Astrocyte (in vitro differentiated cells and primary cell): ENCODE data around the gene NUP93. TPM values are rescaled to one million over a fixed set of nuclear protein-coding genes. Genes with fewer than 3 reads are reported as not detected.

Experiments used
- DNase-seq: peaks from one replicate; pipeline ENCODE4 v3.0.0-alpha.2; 2010; ENCODE audit warnings: low read depth
- FAIRE-seq: peaks from 2 replicates; lab custom pipeline; 2011; peaks lifted over from hg19 to GRCh38; lab: Jason Lieb, UNC
- H2AFZ ChIP-seq: 2 replicates; pipeline ENCODE4 v1.6.0; 2012; ENCODE audit warnings: low read depth, low read length, inconsistent platforms
- H3K27ac ChIP-seq: 2 replicates; pipeline ENCODE4 v1.5.1; 2011; ENCODE audit warnings: low read depth, low read length, inconsistent platforms
- H3K27me3 ChIP-seq: 2 replicates; pipeline ENCODE4 v1.6.0; 2011; ENCODE audit warnings: low read length, inconsistent platforms; ENCODE audit not compliant: insufficient read depth
- H3K36me3 ChIP-seq: 2 replicates; pipeline ENCODE4 v1.5.1; 2011; ENCODE audit warnings: low read length, inconsistent platforms; ENCODE audit not compliant: insufficient read depth
- H3K4me1 ChIP-seq: 2 replicates; pipeline ENCODE4 v1.5.1; 2011; ENCODE audit warnings: low read length, inconsistent platforms; ENCODE audit not compliant: insufficient read depth
- H3K4me2 ChIP-seq: 2 replicates; pipeline ENCODE4 v1.6.0; 2012; ENCODE audit warnings: low read length, inconsistent platforms
- H3K4me3 ChIP-seq: 2 replicates; pipeline ENCODE4 v1.5.1; 2011; ENCODE audit warnings: low read depth, mild to moderate bottlenecking, low read length, inconsistent platforms; ENCODE audit not compliant: insufficient read depth
- H3K79me2 ChIP-seq: 2 replicates; pipeline ENCODE4 v1.6.0; 2012; ENCODE audit warnings: mild to moderate bottlenecking, low read length, inconsistent platforms; ENCODE audit not compliant: insufficient read depth
- H3K9ac ChIP-seq: 2 replicates; pipeline ENCODE4 v1.6.0; 2012; ENCODE audit warnings: mild to moderate bottlenecking, low read length, inconsistent platforms
- H3K9me3 ChIP-seq: 2 replicates; pipeline ENCODE4 v1.5.1; 2012; ENCODE audit warnings: low read depth, mild to moderate bottlenecking, low read length, inconsistent platforms; ENCODE audit not compliant: insufficient read depth
- H4K20me1 ChIP-seq: 2 replicates; pipeline ENCODE4 v1.6.0; 2012; ENCODE audit warnings: low read length, inconsistent platforms; ENCODE audit not compliant: insufficient read depth
- H3K27ac Mint-ChIP-seq: one replicate; pipeline ENCODE4 v1.8.0; 2021; ENCODE audit warnings: mild to moderate bottlenecking, mixed read lengths; ENCODE audit not compliant: unreplicated experiment
- H3K27me3 Mint-ChIP-seq: one replicate; pipeline ENCODE4 v1.8.0; 2021; ENCODE audit warnings: low read depth, mixed read lengths; ENCODE audit not compliant: unreplicated experiment
- H3K36me3 Mint-ChIP-seq: one replicate; pipeline ENCODE4 v1.8.0; 2021; ENCODE audit warnings: low read depth, mixed read lengths; ENCODE audit not compliant: unreplicated experiment
- H3K4me1 Mint-ChIP-seq: one replicate; pipeline ENCODE4 v1.8.0; 2021; ENCODE audit warnings: low read depth, mixed read lengths; ENCODE audit not compliant: unreplicated experiment
- H3K4me3 Mint-ChIP-seq: one replicate; pipeline ENCODE4 v1.8.0; 2021; ENCODE audit warnings: mild to moderate bottlenecking, moderate library complexity, mixed read lengths; ENCODE audit not compliant: unreplicated experiment
- H3K9me3 Mint-ChIP-seq: one replicate; pipeline ENCODE4 v1.8.0; 2021; ENCODE audit warnings: mild to moderate bottlenecking, mixed read lengths; ENCODE audit not compliant: unreplicated experiment
- CTCF ChIP-seq: IDR thresholded peaks from 2 replicates; pipeline ENCODE4 v1.5.1; 2011; ENCODE audit warnings: low read depth, mild to moderate bottlenecking, inconsistent platforms, low read length, moderate library complexity; ENCODE audit not compliant: insufficient read depth
- EZH2 ChIP-seq: IDR thresholded peaks from 2 replicates; pipeline ENCODE4 v1.6.1; 2012; ENCODE audit warnings: mild to moderate bottlenecking, low read length, inconsistent platforms; ENCODE audit not compliant: insufficient read depth
- total RNA-seq: library from RNA; stranded (reverse); gene quantifications from 2 replicates; pipeline ENCODE4 v1.2.1, GENCODE V29; 2021

NUP93 gene
- total RNA-seq, 1 donor from 2014 or later, result 89.3 TPM

GRCh38 chr16:56736476-56736875, 6.5 kb downstream of the NUP93 start:
- Histone ChIP-seq H3K27me3 (no peaks in the 10 kb centered on the region), H3K4me3 (no peak overlapping the region), H3K79me2 (peaks cover 81% of the 10 kb centered on the region), H3K27ac (no peak overlapping the region), H3K4me2 (no peak overlapping the region), H2AFZ (no peak overlapping the region), H4K20me1 (peaks cover 59% of the 10 kb centered on the region), H3K36me3 (no peaks in the 10 kb centered on the region), H3K4me1 (peaks cover 4% of the 10 kb centered on the region), H3K9me3 (no peaks in the 10 kb centered on the region), H3K9ac (no peak overlapping the region)
- H3K27me3 Mint-ChIP-seq, result no peaks in the 10 kb centered on the region
- TF ChIP-seq EZH2, result no peak
- TF ChIP-seq CTCF, result no peak
- H3K4me3 Mint-ChIP-seq, result no peak overlapping the region
- DNase-seq (no peak), FAIRE-seq (no peak)
- peaks cover 6% of the 10 kb centered on the region for H3K36me3 Mint-ChIP-seq
- no peak overlapping the region for H3K27ac Mint-ChIP-seq
- H3K9me3 Mint-ChIP-seq, result peaks cover 2% of the 10 kb centered on the region
- peaks cover 4% of the 10 kb centered on the region for H3K4me1 Mint-ChIP-seq

- FAIRE-seq, result no peak
These were observed 7.6 kb downstream of the NUP93 start for GRCh38 chr16:56737539-56737938.

More at GRCh38 chr16:56737539-56737938, 7.6 kb downstream of the NUP93 start:
- peaks cover 48% of the 10 kb centered on the region for H4K20me1 ChIP-seq
- H3K27ac ChIP-seq, result no peak overlapping the region
- H3K4me1 Mint-ChIP-seq, result peaks cover 14% of the 10 kb centered on the region
- H3K4me1 ChIP-seq, result peaks cover 13% of the 10 kb centered on the region
- no peak overlapping the region for H3K4me3 Mint-ChIP-seq
- H3K4me3 ChIP-seq, result no peak overlapping the region
- H3K79me2 ChIP-seq, result peaks cover 78% of the 10 kb centered on the region
- H3K27me3 ChIP-seq, result no peaks in the 10 kb centered on the region
- H3K4me2 ChIP-seq, result no peak overlapping the region
- TF ChIP-seq EZH2 (no peak), CTCF (no peak)
- H3K27ac Mint-ChIP-seq, result no peak overlapping the region
- H3K36me3 ChIP-seq, result no peaks in the 10 kb centered on the region
- H3K9me3 Mint-ChIP-seq, result peaks cover 2% of the 10 kb centered on the region
- DNase-seq, result no peak
- no peaks in the 10 kb centered on the region for H3K9me3 ChIP-seq
- no peak overlapping the region for H3K9ac ChIP-seq
- peaks cover 6% of the 10 kb centered on the region for H3K36me3 Mint-ChIP-seq
- H2AFZ ChIP-seq, result no peak overlapping the region
- H3K27me3 Mint-ChIP-seq, result no peaks in the 10 kb centered on the region
